Suprapubic skin (tissue), 3 donors: ENCODE data around the gene MTF1.

Experiments
- EP300 ChIP-seq: sonication (generic); formaldehyde crosslinking; IDR thresholded peaks from one replicate; pipeline ENCODE4 v1.6.1; 2017; ENCODE audit warnings: antibody characterized with exemption
- TF ChIP-seq, protein P1 (sequence below), 2 donors: fragments of 200-600 bp in 1 of 2; fragments of 450-650 bp in 1 of 2; sonication (generic) in 1 of 2; IDR thresholded peaks; one replicate each; pipeline ENCODE4 v1.5.1; 2016 to 2019; ENCODE audit warnings: antibody characterized with exemption in 2 of 2, mild to moderate bottlenecking in 1 of 2, moderate library complexity in 1 of 2

DNA sequence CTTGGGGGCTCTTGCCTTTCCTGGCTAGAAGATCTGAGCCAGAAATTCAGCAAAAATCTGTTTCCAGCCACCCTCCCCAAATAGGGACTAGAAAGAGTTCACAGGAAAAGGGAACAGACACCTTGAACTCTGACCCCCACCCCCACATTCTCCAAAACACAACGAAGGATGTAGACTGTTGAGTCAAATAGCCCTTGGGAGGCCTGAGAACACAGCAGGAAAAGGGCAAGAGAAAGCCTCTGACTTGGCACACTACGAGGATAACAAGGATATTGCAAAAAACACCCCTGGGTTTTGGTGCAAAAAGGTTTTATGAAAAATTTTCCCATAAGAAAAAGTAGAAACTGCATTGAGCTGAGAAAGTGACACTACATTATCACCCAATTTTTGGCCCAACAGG lies 49.5 kb downstream of the MTF1 start:
- TF ChIP-seq, protein P1, sequence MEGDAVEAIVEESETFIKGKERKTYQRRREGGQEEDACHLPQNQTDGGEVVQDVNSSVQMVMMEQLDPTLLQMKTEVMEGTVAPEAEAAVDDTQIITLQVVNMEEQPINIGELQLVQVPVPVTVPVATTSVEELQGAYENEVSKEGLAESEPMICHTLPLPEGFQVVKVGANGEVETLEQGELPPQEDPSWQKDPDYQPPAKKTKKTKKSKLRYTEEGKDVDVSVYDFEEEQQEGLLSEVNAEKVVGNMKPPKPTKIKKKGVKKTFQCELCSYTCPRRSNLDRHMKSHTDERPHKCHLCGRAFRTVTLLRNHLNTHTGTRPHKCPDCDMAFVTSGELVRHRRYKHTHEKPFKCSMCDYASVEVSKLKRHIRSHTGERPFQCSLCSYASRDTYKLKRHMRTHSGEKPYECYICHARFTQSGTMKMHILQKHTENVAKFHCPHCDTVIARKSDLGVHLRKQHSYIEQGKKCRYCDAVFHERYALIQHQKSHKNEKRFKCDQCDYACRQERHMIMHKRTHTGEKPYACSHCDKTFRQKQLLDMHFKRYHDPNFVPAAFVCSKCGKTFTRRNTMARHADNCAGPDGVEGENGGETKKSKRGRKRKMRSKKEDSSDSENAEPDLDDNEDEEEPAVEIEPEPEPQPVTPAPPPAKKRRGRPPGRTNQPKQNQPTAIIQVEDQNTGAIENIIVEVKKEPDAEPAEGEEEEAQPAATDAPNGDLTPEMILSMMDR (IDR thresholded peaks at IDR 0.05) = no peak
- no peak for TF ChIP-seq EP300
